GM06990 (cell line): ENCODE results near the gene KNOP1.
"Not testable (repeated sequence)": the region's sequence is repeated elsewhere in the genome, so short reads cannot be mapped to it uniquely, and the experiment has no call there.

Source experiments
- DNase-seq: peaks from one replicate; pipeline ENCODE4 v3.0.0-alpha.2; 2011; ENCODE audit not compliant: insufficient read length; ENCODE audit errors: extremely low read depth
- H3K27me3 ChIP-seq: replicated peaks from 2 replicates; pipeline ENCODE4 v1.6.0; 2011; ENCODE audit warnings: low read length; ENCODE audit not compliant: control insufficient read depth, insufficient read depth
- H3K36me3 ChIP-seq: 2 replicates; pipeline ENCODE4 v1.5.1; 2011; ENCODE audit warnings: low read length; ENCODE audit not compliant: control insufficient read depth, insufficient read depth
- H3K4me3 ChIP-seq: replicated peaks from 2 replicates; pipeline ENCODE4 v1.5.1; 2011; ENCODE audit warnings: low read depth, mild to moderate bottlenecking, control low read depth, low read length
- TF ChIP-seq, protein P1 (sequence below): IDR thresholded peaks from 2 replicates; pipeline ENCODE4 v1.5.1; 2011; ENCODE audit warnings: low read length, control low read depth, mild to moderate bottlenecking, inconsistent platforms; ENCODE audit not compliant: insufficient read depth, poor library complexity, severe bottlenecking

KNOP1 gene

GRCh38 chr16:19718624-19718965 lies 568 bp upstream of the KNOP1 start:
- peak overlapping the region; percentile 95 for H3K4me3 ChIP-seq
- H3K27me3 ChIP-seq: no peaks in the 10 kb centered on the region
- H3K36me3 ChIP-seq: peaks cover 3% of the 10 kb centered on the region
- DNase-seq: no peak
- TF ChIP-seq, protein P1, sequence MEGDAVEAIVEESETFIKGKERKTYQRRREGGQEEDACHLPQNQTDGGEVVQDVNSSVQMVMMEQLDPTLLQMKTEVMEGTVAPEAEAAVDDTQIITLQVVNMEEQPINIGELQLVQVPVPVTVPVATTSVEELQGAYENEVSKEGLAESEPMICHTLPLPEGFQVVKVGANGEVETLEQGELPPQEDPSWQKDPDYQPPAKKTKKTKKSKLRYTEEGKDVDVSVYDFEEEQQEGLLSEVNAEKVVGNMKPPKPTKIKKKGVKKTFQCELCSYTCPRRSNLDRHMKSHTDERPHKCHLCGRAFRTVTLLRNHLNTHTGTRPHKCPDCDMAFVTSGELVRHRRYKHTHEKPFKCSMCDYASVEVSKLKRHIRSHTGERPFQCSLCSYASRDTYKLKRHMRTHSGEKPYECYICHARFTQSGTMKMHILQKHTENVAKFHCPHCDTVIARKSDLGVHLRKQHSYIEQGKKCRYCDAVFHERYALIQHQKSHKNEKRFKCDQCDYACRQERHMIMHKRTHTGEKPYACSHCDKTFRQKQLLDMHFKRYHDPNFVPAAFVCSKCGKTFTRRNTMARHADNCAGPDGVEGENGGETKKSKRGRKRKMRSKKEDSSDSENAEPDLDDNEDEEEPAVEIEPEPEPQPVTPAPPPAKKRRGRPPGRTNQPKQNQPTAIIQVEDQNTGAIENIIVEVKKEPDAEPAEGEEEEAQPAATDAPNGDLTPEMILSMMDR: no peak

DNA sequence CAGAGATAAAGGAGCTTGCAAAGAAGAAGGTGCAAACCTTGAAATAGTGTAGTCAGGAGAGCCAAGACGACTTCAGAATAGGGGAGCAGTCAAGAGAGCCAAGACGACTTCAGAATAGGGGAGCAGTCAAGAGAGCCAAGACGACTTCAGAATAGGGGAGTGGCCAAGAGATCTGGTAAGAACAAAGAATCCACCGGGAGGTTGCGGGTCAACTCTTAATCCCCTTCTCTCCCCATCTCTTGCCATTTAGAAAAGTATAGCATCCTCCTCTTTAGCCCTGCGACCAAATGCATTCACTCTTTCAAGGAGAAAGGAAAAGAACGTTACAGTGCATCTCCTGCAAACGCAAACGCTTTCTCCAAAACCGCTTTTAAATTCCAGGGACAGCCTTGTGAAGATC lies 713 bp downstream of the KNOP1 start:
- DNase-seq: no peak
- Histone ChIP-seq H3K27me3 (no peaks in the 10 kb centered on the region), H3K36me3 (peaks cover 6% of the 10 kb centered on the region), H3K4me3 (peak overlapping the region; percentile 95)
- TF ChIP-seq, protein P1: no peak

DNA sequence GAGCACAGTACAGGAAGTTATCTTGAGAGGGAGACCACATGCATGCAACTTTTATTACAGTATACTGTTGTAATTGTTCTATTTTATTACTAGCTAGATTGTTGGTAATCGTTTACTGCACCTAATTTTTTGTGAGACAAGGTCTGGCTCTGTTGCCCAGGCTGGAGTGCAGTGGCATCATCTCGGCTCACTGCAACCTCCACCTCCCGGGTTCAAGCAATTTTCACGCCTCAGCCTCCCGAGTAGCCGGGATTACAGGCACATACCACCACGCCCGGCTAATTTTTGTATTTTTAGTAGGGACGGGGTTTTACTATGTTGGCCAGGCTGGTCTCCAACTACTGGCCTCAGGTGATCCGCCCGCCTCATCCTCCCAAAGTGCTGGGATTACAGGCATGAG lies 1.3 kb downstream of the KNOP1 start:
- not testable (repeated sequence) for H3K27me3 ChIP-seq, DNase-seq, H3K36me3 ChIP-seq
- H3K4me3 ChIP-seq: peak overlapping the region; percentile 95

GRCh38 chr16:19716183-19716582 lies 1.8 kb downstream of the KNOP1 start:
- TF ChIP-seq, protein P1: no peak
- Histone ChIP-seq H3K36me3 (peaks cover 13% of the 10 kb centered on the region), H3K27me3 (no peaks in the 10 kb centered on the region), H3K4me3 (no peak overlapping the region)
- DNase-seq: no peak

DNA sequence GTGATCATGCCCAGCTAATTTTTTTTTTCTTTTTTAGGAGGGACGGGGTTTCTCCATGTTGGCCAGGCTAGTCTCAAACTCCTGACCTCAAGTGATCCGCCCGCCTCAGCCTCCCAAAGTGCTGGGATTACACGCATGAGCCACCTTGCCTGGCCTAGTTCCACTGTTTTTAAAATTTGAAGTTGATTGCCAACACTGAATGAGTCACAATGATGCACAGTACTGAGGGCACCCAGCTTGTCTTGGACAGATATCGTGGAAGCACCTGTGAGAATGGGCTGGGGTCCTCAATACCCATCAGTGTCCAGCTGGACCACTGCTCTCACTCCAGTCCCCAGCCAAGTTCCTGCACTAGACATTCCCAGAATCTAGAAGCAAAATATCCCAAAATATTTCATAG lies 2.5 kb downstream of the KNOP1 start:
- Histone ChIP-seq H3K36me3 (peaks cover 13% of the 10 kb centered on the region), H3K4me3 (no peak overlapping the region)
- TF ChIP-seq, protein P1: no peak

GRCh38 chr16:19713697-19714096 lies 4.3 kb downstream of the KNOP1 start:
- no peaks in the 10 kb centered on the region for H3K27me3 ChIP-seq
- TF ChIP-seq, protein P1: no peak
- H3K4me3 ChIP-seq: no peak overlapping the region
- no peak for DNase-seq
- H3K36me3 ChIP-seq: peaks cover 19% of the 10 kb centered on the region

More for the DNA sequence above, 2.5 kb downstream of the KNOP1 start:
- DNase-seq: no peak
- no peaks in the 10 kb centered on the region for H3K27me3 ChIP-seq
